ENCODE measurements around the gene NTSR2.
A peak's percentile ranks its signal among the peaks of the same experiment; 100 is the strongest.

Gene NTSR2

DNA sequence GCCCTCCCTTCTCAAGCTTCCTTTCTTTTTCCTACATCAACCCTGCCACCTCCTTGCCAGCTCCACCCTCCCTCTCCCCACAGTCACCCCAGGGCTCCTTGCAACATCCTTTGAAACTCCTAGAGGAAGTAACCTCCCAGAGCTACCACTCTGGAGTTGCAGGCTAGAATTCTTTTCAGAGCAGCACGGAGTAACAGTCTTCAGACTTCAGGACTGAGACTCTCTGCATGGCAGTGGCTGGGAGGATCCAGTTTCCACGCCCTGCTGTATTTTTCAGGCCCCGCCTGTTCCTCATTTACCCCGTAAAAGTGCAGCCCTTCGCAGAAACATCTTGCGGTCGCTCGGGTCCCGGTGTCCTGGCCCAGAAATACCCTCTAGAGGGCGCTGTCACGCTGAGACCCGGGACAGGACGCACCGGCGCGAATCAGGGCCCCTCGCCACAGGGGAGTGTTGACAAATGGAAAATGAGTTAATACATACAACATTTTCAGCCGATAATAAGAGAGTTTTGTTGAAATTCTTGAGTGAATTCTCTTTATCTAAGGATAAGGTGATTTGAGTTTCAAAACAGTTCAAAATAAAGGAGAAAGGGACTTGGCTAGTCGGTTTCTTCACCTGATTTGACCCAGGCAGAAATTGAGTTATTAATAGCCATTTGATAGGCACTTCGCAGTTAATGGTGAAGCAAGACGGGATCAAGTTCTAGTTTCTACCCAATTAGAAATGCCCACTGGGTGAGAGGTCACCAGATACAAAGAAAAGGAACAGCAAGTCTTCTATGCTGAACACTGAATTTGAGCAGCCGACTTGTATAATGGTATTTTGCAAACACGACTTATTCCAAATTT lies 18.5 kb upstream of the NTSR2 start:
- no peak for TF ChIP-seq ZFX (IDR thresholded peaks at IDR 0.05)
- TF ChIP-seq, protein P1, sequence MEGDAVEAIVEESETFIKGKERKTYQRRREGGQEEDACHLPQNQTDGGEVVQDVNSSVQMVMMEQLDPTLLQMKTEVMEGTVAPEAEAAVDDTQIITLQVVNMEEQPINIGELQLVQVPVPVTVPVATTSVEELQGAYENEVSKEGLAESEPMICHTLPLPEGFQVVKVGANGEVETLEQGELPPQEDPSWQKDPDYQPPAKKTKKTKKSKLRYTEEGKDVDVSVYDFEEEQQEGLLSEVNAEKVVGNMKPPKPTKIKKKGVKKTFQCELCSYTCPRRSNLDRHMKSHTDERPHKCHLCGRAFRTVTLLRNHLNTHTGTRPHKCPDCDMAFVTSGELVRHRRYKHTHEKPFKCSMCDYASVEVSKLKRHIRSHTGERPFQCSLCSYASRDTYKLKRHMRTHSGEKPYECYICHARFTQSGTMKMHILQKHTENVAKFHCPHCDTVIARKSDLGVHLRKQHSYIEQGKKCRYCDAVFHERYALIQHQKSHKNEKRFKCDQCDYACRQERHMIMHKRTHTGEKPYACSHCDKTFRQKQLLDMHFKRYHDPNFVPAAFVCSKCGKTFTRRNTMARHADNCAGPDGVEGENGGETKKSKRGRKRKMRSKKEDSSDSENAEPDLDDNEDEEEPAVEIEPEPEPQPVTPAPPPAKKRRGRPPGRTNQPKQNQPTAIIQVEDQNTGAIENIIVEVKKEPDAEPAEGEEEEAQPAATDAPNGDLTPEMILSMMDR (conservative IDR thresholded peaks at IDR 0.05), result peak; percentile 86
- H3K27ac ChIP-seq, result no peak overlapping the region

DNA sequence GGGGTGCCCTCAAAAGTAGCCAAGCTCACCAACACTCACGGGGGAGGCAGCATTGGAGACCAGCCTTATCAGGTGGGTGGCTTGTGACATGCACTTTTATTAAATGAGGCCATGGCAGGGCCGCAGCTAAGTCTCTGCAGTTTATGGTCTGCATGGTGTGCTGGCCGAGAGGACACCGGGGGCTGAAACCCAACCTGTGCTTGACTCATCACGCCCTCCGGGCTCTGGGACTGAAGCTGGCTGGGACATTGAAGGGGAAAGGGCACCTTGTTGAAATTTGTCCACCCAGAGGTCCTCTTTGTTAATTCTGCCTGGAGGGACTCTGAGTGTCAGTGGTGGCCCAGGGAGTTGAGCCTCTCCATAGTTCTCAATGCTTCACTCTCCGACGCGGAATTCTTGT lies 17.7 kb upstream of the NTSR2 start:
- H3K27ac ChIP-seq, result no peak overlapping the region
- no peak for TF ChIP-seq ZFX (IDR thresholded peaks at IDR 0.05)
- TF ChIP-seq, protein P1 (conservative IDR thresholded peaks at IDR 0.05), result no peak

GRCh38 chr2:11685906-11686470 lies 16.0 kb upstream of the NTSR2 start:
- TF ChIP-seq, protein P1 (conservative IDR thresholded peaks at IDR 0.05), result no peak
- TF ChIP-seq ZFX (IDR thresholded peaks at IDR 0.05), result no peak
- H3K27ac ChIP-seq, result no peak overlapping the region

DNA sequence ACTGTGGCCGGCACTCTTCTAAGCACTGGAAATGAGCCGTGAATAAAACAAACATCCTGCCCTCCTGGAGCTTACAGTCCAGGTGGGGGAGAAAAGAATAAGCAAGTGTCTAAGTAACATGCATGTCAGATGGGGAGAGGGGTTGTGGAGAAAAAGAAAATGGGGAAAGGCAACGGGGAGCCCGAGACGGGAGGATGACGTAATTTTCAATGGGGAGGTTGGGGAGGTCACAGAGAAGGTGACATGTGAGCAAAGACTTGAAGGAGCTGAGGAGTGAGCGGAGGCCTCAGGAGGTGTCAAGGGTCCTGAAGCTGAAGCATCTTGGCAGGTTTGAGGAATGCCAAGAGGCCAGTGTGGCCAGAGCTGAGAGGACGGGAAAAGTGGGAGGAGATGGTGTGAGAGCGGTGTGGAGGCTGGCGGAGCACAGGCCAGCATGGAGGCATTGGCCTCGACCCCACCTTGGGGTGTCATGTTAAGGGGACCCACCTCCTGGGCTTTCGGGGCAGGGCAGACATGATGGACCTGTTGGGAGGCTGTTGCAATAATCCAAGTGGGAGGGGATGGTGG lies 15.0 kb upstream of the NTSR2 start:
- no peak overlapping the region for H3K27ac ChIP-seq
- TF ChIP-seq, protein P1 (conservative IDR thresholded peaks at IDR 0.05), result no peak
- TF ChIP-seq ZFX (IDR thresholded peaks at IDR 0.05), result no peak

DNA sequence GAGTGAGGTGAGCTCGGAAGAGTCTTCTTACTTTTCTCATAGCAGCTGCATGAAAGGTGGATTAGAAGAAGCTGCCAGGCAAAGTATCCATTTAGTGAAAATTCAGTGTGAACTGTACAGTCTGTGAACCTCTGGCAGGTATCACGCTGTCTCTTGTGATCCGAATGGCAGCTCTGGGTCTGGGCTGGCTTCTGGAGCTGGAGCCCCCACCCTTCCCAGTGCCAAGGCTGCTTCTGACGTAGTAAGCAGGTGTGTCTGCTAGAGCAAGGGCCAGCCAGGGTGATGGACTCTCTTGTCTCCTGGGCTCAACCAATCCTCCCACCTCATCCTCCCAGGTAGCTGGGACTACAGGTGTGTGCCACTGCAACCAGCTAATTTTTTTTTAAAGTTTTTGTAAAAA lies 14.0 kb upstream of the NTSR2 start:
- H3K27ac ChIP-seq, result no peak overlapping the region
- no peak for TF ChIP-seq ZFX (IDR thresholded peaks at IDR 0.05)
- TF ChIP-seq, protein P1 (conservative IDR thresholded peaks at IDR 0.05), result no peak

DNA sequence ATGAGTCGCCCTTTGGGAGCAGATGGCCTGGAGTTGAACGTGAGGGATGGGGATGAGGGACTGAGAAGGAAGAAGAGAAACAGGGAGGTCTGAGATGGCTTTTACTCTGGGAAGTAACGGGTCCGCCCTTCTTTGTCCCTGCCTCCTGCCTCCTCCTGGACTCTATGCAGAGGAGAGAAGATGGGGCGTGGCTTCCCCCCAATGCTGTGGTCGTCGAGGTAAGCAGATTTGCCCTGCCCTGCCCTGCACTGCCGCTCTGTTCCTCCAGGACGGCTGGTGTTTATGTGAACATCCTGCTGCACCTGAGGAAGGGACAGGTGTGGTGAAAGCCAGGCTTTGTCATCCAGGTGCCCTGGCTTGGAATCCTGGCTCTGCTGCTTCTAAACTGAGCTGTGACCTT lies 13.5 kb upstream of the NTSR2 start:
- TF ChIP-seq, protein P1 (conservative IDR thresholded peaks at IDR 0.05), result no peak
- no peak for TF ChIP-seq ZFX (IDR thresholded peaks at IDR 0.05)
- no peak overlapping the region for H3K27ac ChIP-seq

DNA sequence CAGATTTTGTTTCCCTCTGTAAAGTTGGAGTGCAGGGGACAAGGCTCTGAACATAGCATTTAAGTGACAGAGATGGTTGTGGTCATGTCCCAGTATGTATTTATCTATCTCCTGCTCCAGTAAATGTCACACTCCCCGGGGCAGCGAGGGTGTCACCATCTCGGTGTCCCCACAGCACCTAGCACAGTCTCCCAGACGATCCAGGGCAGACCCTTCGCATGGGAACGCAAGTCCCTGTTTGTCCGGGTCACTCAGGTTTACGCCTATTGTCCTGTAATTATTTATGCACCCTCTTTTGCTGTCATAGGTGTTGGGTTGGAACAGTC lies 12.6 kb upstream of the NTSR2 start:
- TF ChIP-seq, protein P1 (conservative IDR thresholded peaks at IDR 0.05), result no peak
- TF ChIP-seq ZFX (IDR thresholded peaks at IDR 0.05), result no peak
- H3K27ac ChIP-seq, result no peak overlapping the region

Measured in C4-2B (cell line).